ENCODE data around the gene AFF3.

AFF3 gene

GRCh38 chr2:100071335-100072043 is 70.9 kb downstream of the AFF3 start:
- H3K9ac ChIP-seq: no peak overlapping the region
- no peaks in the 10 kb centered on the region for H3K9me3 ChIP-seq
- TF ChIP-seq Cebpa-rat (IDR thresholded peaks at IDR 0.05): no peak
- H3K27ac ChIP-seq: no peak overlapping the region
- peaks cover 44% of the 10 kb centered on the region; the same call in 1 of the 2 replicates for H4K20me1 ChIP-seq
- H3K4me1 ChIP-seq: peaks cover 5% of the 10 kb centered on the region; the same call in 1 of the 2 replicates
- H3K4me3 ChIP-seq: no peak overlapping the region
- H3K4me2 ChIP-seq: no peak overlapping the region
- H3K27me3 ChIP-seq: no peaks in the 10 kb centered on the region
- no peaks in the 10 kb centered on the region; the same call in 1 of the 2 replicates for H3K36me3 ChIP-seq

GRCh38 chr2:100070078-100070477 is 72.3 kb downstream of the AFF3 start:
- H3K27me3 ChIP-seq: no peaks in the 10 kb centered on the region
- H4K20me1 ChIP-seq: peaks cover 32% of the 10 kb centered on the region; the same call in 1 of the 2 replicates
- no peak overlapping the region for H3K4me3 ChIP-seq
- peaks cover 5% of the 10 kb centered on the region; the same call in 1 of the 2 replicates for H3K4me1 ChIP-seq
- H3K9ac ChIP-seq: no peak overlapping the region
- no peaks in the 10 kb centered on the region; the same call in 1 of the 2 replicates for H3K36me3 ChIP-seq
- H3K27ac ChIP-seq: no peak overlapping the region
- no peak for TF ChIP-seq Cebpa-rat (IDR thresholded peaks at IDR 0.05)
- no peaks in the 10 kb centered on the region for H3K9me3 ChIP-seq
- H3K4me2 ChIP-seq: no peak overlapping the region

- no peak for TF ChIP-seq Cebpa-rat (IDR thresholded peaks at IDR 0.05)
Measured at GRCh38 chr2:100068395-100068794, 74.0 kb downstream of the AFF3 start.

GRCh38 chr2:100067784-100068183 is 74.6 kb downstream of the AFF3 start:
- Histone ChIP-seq H3K27me3 (no peaks in the 10 kb centered on the region), H3K9ac (no peak overlapping the region), H3K9me3 (peaks cover 4% of the 10 kb centered on the region; the same call in 1 of the 2 replicates), H3K36me3 (peaks cover 9% of the 10 kb centered on the region; the same call in 1 of the 2 replicates), H3K4me1 (peaks cover 5% of the 10 kb centered on the region; the same call in 1 of the 2 replicates), H4K20me1 (peaks cover 20% of the 10 kb centered on the region; the same call in 1 of the 2 replicates), H3K4me2 (no peak overlapping the region), H3K4me3 (no peak overlapping the region), H3K27ac (no peak overlapping the region)
- no peak for TF ChIP-seq Cebpa-rat (IDR thresholded peaks at IDR 0.05)

More at GRCh38 chr2:100068395-100068794, 74.0 kb downstream of the AFF3 start:
- no peak overlapping the region for H3K4me3 ChIP-seq
- H3K9me3 ChIP-seq: peaks cover 4% of the 10 kb centered on the region; the same call in 1 of the 2 replicates
- H4K20me1 ChIP-seq: peaks cover 25% of the 10 kb centered on the region; the same call in 1 of the 2 replicates
- H3K4me1 ChIP-seq: peaks cover 5% of the 10 kb centered on the region; the same call in 1 of the 2 replicates
- H3K36me3 ChIP-seq: peaks cover 7% of the 10 kb centered on the region; the same call in 1 of the 2 replicates
- no peak overlapping the region for H3K9ac ChIP-seq
- H3K27me3 ChIP-seq: no peaks in the 10 kb centered on the region
- no peak overlapping the region for H3K4me2 ChIP-seq
- H3K27ac ChIP-seq: no peak overlapping the region

GRCh38 chr2:100066856-100067255 is 75.5 kb downstream of the AFF3 start:
- H3K27ac ChIP-seq: no peak overlapping the region
- H3K4me1 ChIP-seq: peaks cover 5% of the 10 kb centered on the region; the same call in 1 of the 2 replicates
- no peak for TF ChIP-seq Cebpa-rat (IDR thresholded peaks at IDR 0.05)

GRCh38 chr2:100066246-100066645 is 76.1 kb downstream of the AFF3 start:
- TF ChIP-seq Cebpa-rat (IDR thresholded peaks at IDR 0.05): no peak
- H3K4me2 ChIP-seq: no peak overlapping the region

More at GRCh38 chr2:100066856-100067255, 75.5 kb downstream of the AFF3 start:
- Histone ChIP-seq H3K36me3 (peaks cover 18% of the 10 kb centered on the region; the same call in 1 of the 2 replicates), H3K9ac (no peak overlapping the region), H3K4me2 (no peak overlapping the region), H3K27me3 (no peaks in the 10 kb centered on the region), H3K9me3 (peaks cover 7% of the 10 kb centered on the region; the same call in 1 of the 2 replicates), H4K20me1 (peaks cover 13% of the 10 kb centered on the region; the same call in 1 of the 2 replicates), H3K4me3 (no peak overlapping the region)

GRCh38 chr2:100064592-100065428 is 77.6 kb downstream of the AFF3 start:
- H3K4me2 ChIP-seq: no peak overlapping the region
- H3K27ac ChIP-seq: no peak overlapping the region
- H3K36me3 ChIP-seq: peaks cover 25% of the 10 kb centered on the region; the same call in 1 of the 2 replicates
- H3K4me3 ChIP-seq: no peak overlapping the region
- no peaks in the 10 kb centered on the region for H3K27me3 ChIP-seq
- peaks cover 8% of the 10 kb centered on the region; the same call in 1 of the 2 replicates for H4K20me1 ChIP-seq
- TF ChIP-seq Cebpa-rat (IDR thresholded peaks at IDR 0.05): no peak
- peaks cover 5% of the 10 kb centered on the region; the same call in 1 of the 2 replicates for H3K4me1 ChIP-seq
- no peak overlapping the region for H3K9ac ChIP-seq
- H3K9me3 ChIP-seq: peaks cover 7% of the 10 kb centered on the region; the same call in 1 of the 2 replicates

More at GRCh38 chr2:100066246-100066645, 76.1 kb downstream of the AFF3 start:
- H3K36me3 ChIP-seq: peaks cover 20% of the 10 kb centered on the region; the same call in 1 of the 2 replicates
- peaks cover 7% of the 10 kb centered on the region; the same call in 1 of the 2 replicates for H3K9me3 ChIP-seq
- peaks cover 9% of the 10 kb centered on the region; the same call in 1 of the 2 replicates for H4K20me1 ChIP-seq
- H3K9ac ChIP-seq: no peak overlapping the region
- no peak overlapping the region for H3K4me3 ChIP-seq
- H3K27ac ChIP-seq: no peak overlapping the region
- H3K27me3 ChIP-seq: no peaks in the 10 kb centered on the region
- H3K4me1 ChIP-seq: peaks cover 5% of the 10 kb centered on the region; the same call in 1 of the 2 replicates

GRCh38 chr2:100064165-100064564 is 78.2 kb downstream of the AFF3 start:
- H3K27ac ChIP-seq: no peak overlapping the region
- H4K20me1 ChIP-seq: peaks cover 8% of the 10 kb centered on the region; the same call in 1 of the 2 replicates
- H3K4me2 ChIP-seq: no peak overlapping the region
- no peaks in the 10 kb centered on the region for H3K27me3 ChIP-seq
- H3K4me3 ChIP-seq: no peak overlapping the region
- H3K4me1 ChIP-seq: peaks cover 5% of the 10 kb centered on the region; the same call in 1 of the 2 replicates
- H3K36me3 ChIP-seq: peaks cover 28% of the 10 kb centered on the region; the same call in 1 of the 2 replicates
- H3K9ac ChIP-seq: no peak overlapping the region
- TF ChIP-seq Cebpa-rat (IDR thresholded peaks at IDR 0.05): no peak
- peaks cover 7% of the 10 kb centered on the region; the same call in 1 of the 2 replicates for H3K9me3 ChIP-seq

GRCh38 chr2:100063459-100063953 is 78.9 kb downstream of the AFF3 start:
- TF ChIP-seq Cebpa-rat (IDR thresholded peaks at IDR 0.05): no peak
- Histone ChIP-seq H4K20me1 (peaks cover 8% of the 10 kb centered on the region; the same call in 1 of the 2 replicates), H3K4me3 (no peak overlapping the region), H3K9ac (no peak overlapping the region), H3K27me3 (no peaks in the 10 kb centered on the region), H3K36me3 (peaks cover 28% of the 10 kb centered on the region; the same call in 1 of the 2 replicates), H3K4me2 (no peak overlapping the region), H3K27ac (no peak overlapping the region), H3K4me1 (peaks cover 5% of the 10 kb centered on the region; the same call in 1 of the 2 replicates), H3K9me3 (peaks cover 7% of the 10 kb centered on the region; the same call in 1 of the 2 replicates)

Data from BLaER1 (cell line).